Vagina (tissue), 2 donors: ENCODE results near the gene UBR3.
"Not testable (repeated sequence)": the region's sequence is repeated elsewhere in the genome, so short reads cannot be mapped to it uniquely, and the experiment has no call there.

ENCODE experiments used
- CTCF ChIP-seq, 3 experiments: fragments of 450-650 bp in 2 of 3; fragments of 200-600 bp in 1 of 3; sonication (generic) in 1 of 3; IDR thresholded peaks; one replicate each; pipeline ENCODE4 v1.5.1; 2017 to 2019; ENCODE audit warnings: antibody characterized with exemption in 3 of 3, mild to moderate bottlenecking in 2 of 3, moderate library complexity in 2 of 3
- POLR2AphosphoS5 ChIP-seq, 2 donors: sonication (generic); formaldehyde crosslinking; IDR thresholded peaks; one replicate each; pipeline ENCODE4 v1.9.0; 2017; ENCODE audit warnings: antibody characterized with exemption in 2 of 2, mild to moderate bottlenecking in 2 of 2, low read depth in 1 of 2; ENCODE audit not compliant: insufficient read depth in 1 of 2

GRCh38 chr2:169841625-169842024, 14.4 kb downstream of the UBR3 start:
- not testable (repeated sequence) for TF ChIP-seq POLR2AphosphoS5 (IDR thresholded peaks at IDR 0.05; ENCODE audit: insufficient read depth in 1 of 2, low read depth in 1 of 2); CTCF (IDR thresholded peaks at IDR 0.05)
